Measurements from ENCODE around the gene MACROD1. TPM values are rescaled to one million over a fixed set of nuclear protein-coding genes. Genes with fewer than 3 reads are reported as not detected.
"Not testable (repeated sequence)": the region's sequence is repeated elsewhere in the genome, so short reads cannot be mapped to it uniquely, and the experiment has no call there.

The MACROD1 gene
- total RNA-seq, 5 donors from 2014 or later (not counting 1 experiment from before 2014, with no cell fraction given): 6.0 to 14.8 (median 10.4) TPM

DNA sequence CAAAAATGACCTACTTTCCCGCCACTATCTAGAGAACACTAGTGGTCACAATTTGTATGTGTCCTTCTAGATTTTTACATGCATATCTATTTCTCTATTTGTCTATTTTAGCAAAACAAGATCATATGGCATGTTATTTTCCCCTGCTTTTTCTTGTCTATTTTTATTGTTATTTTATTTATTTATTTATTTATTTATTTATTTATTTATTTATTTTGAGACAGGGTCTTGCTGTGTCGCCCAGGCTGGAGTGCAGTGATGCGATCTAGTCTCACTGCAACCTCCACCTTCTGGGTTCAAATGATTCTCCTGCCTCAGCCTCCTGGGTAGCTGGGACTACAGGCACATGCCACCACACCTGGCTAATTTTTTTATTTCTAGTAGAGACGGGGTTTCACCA lies 202.0 kb downstream of the MACROD1 start:
- WGBS (ENCODE audit: insufficient coverage): 100% methylated on average over 3 of the region's 4 CpGs
- H3K4me3 Mint-ChIP-seq; CTCF ChIA-PET; H3K27ac Mint-ChIP-seq; H3K36me3 ChIP-seq (ENCODE audit: control insufficient read depth in 2 of 2, extremely low read depth in 1 of 2, insufficient read depth in 1 of 2, low read length in 1 of 2); H3K27me3 Mint-ChIP-seq; H3K27ac ChIP-seq (ENCODE audit: low read length); H3K36me3 Mint-ChIP-seq; H3K9me3 Mint-ChIP-seq; POLR2A ChIA-PET; DNase-seq; ATAC-seq (replicated peaks in 1 of 4); H3K4me3 ChIP-seq (ENCODE audit: control insufficient read depth in 1 of 2, extremely low read depth in 1 of 2, low read length in 1 of 2); H3K9me3 ChIP-seq; H3K27me3 ChIP-seq (replicated peaks in 1 of 2; ENCODE audit: control insufficient read depth in 2 of 2, extremely low read depth in 1 of 2, insufficient read depth in 2 of 2, low read length in 1 of 2): not testable (repeated sequence)
- H3K4me1 ChIP-seq (ENCODE audit: control insufficient read depth in 1 of 2, extremely low read depth in 1 of 2, insufficient read depth in 2 of 2, low read length in 2 of 2): peaks cover 2 to 24% of the 10 kb centered on the region in 2 experiments
- H3K4me1 Mint-ChIP-seq: peaks cover 10 to 16% (median 16%) of the 10 kb centered on the region in 3 donors

DNA sequence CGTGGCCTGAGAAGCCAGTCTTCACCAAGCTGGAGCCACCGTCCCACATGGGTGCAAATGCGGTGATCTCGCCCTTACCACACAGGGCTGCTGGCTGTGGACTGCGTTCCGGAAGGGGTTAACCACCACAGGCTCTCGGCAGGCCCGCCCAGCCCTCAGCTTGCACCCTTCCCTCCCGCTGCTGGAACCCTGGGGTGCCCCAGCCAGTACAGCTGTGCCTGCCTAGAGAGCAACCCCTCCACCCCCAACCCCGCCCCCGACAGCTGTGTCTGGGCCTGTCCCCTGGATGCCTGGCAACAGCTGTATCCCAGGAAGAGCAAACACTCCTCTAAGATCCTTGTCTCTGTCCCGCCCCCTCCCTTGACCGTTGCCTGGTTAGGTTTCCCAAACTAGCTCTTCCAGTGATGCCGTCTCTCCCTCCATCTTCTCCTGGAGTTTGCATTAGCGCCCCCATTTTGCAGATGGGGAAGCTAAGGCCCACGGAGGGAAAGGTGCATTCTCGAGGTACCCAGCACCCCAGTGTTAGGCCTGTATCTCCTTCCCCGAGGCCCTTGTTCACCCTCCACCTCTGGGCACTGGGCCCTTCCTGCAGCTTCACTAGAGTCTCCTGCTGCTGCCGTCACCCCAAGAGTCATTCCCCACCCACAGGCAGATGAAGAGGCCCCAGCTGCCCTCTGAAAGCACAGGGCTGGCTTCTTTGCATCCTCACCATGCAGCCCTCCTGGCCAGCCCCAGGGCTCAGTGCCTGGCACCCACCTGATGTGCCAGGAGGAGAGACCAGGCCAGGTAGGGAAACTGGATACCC lies 204.1 kb downstream of the MACROD1 start:
- WGBS (ENCODE audit: insufficient coverage): 39% methylated on average over 17 of the region's 19 CpGs
- ATAC-seq (replicated peaks in 1 of 4) (peak; percentile 43 to 78 (median 50)), DNase-seq (peak in 13 of 35 experiments; percentile 8 to 39 (median 23))
- H3K27ac ChIP-seq (ENCODE audit: low read length): no peak overlapping the region
- no peaks in the 10 kb centered on the region for H3K27me3 ChIP-seq (replicated peaks in 1 of 2; ENCODE audit: control insufficient read depth in 2 of 2, extremely low read depth in 1 of 2, insufficient read depth in 2 of 2, low read length in 1 of 2)
- no peaks in the 10 kb centered on the region for H3K9me3 ChIP-seq
- peaks cover 2 to 30% of the 10 kb centered on the region in 2 experiments for H3K4me1 ChIP-seq (ENCODE audit: control insufficient read depth in 1 of 2, extremely low read depth in 1 of 2, insufficient read depth in 2 of 2, low read length in 2 of 2)
- ChIA-PET CTCF (interaction anchor here in 1 of 2 donors (1.0 kb wide), 1 partner anchor 123 kb away, joined by 3 read pairs; the partner anchor contains the start of gene MARK2), POLR2A (no interaction called here)
- peaks cover 0 to 2% of the 10 kb centered on the region in 2 donors for H3K36me3 ChIP-seq (ENCODE audit: control insufficient read depth in 2 of 2, extremely low read depth in 1 of 2, insufficient read depth in 1 of 2, low read length in 1 of 2)
- Mint-ChIP-seq H3K9me3 (no peaks in the 10 kb centered on the region), H3K4me1 (peaks cover 10 to 20% (median 18%) of the 10 kb centered on the region in 3 donors), H3K27me3 (no peaks in the 10 kb centered on the region), H3K27ac (no peak overlapping the region), H3K4me3 (peak overlapping the region in 2 of 3 donors; percentile 21 to 24), H3K36me3 (no peaks in the 10 kb centered on the region)
- H3K4me3 ChIP-seq (ENCODE audit: control insufficient read depth in 1 of 2, extremely low read depth in 1 of 2, low read length in 1 of 2): no peak overlapping the region

DNA sequence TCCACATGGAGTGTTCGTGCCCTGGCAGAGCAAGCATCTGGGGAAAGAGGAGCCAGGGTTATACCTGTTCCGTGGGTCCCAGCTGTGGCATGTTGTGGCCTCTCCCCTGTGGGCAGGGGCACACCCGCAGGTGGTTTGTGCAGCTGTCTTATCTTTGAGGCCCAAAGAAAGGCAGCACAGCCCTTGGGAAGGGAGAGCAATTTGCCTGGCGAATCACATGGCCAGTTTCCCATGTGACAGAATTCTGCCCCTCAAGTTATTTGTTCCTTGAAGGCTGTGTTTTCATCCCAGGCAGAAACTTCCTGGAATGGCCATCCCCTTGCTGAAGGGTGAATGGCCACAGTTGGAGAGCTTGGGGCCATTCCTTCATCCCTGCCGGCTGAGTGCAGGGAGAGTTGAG lies 207.9 kb downstream of the MACROD1 start:
- peaks cover 12 to 30% of the 10 kb centered on the region in 2 donors for H3K36me3 ChIP-seq (ENCODE audit: control insufficient read depth in 2 of 2, extremely low read depth in 1 of 2, insufficient read depth in 1 of 2, low read length in 1 of 2)
- peaks cover 2 to 44% of the 10 kb centered on the region in 2 experiments for H3K4me1 ChIP-seq (ENCODE audit: control insufficient read depth in 1 of 2, extremely low read depth in 1 of 2, insufficient read depth in 2 of 2, low read length in 2 of 2)
- Mint-ChIP-seq H3K4me1 (peaks cover 13 to 23% (median 20%) of the 10 kb centered on the region in 3 donors), H3K27ac (no peak overlapping the region), H3K27me3 (no peaks in the 10 kb centered on the region), H3K9me3 (no peaks in the 10 kb centered on the region), H3K4me3 (no peak overlapping the region), H3K36me3 (peaks cover 17% of the 10 kb centered on the region)
- H3K4me3 ChIP-seq (ENCODE audit: control insufficient read depth in 1 of 2, extremely low read depth in 1 of 2, low read length in 1 of 2): no peak overlapping the region
- no peaks in the 10 kb centered on the region for H3K27me3 ChIP-seq (replicated peaks in 1 of 2; ENCODE audit: control insufficient read depth in 2 of 2, extremely low read depth in 1 of 2, insufficient read depth in 2 of 2, low read length in 1 of 2)
- no peaks in the 10 kb centered on the region for H3K9me3 ChIP-seq
- no peak for ATAC-seq (replicated peaks in 1 of 4)
- no peak for DNase-seq
- ChIA-PET CTCF (interaction anchor here in 1 of 2 donors (0.7 to 1.4 kb wide), 2 partner anchors 10 to 12 kb away, joined by 3 read pairs; no protein-coding TSS in a partner anchor), POLR2A (no interaction called here)
- no peak overlapping the region for H3K27ac ChIP-seq (ENCODE audit: low read length)
- WGBS (ENCODE audit: insufficient coverage): 75% methylated on average over 4 of the region's 5 CpGs

- ChIA-PET POLR2A (interaction anchor here in 1 of 2 donors (0.5 kb wide), 1 partner anchor 78 kb away, joined by 7 read pairs; no protein-coding TSS in a partner anchor), CTCF (interaction anchor here in 1 of 2 donors (0.7 kb wide), 1 partner anchor 115 kb away, joined by 6 read pairs; no protein-coding TSS in a partner anchor)
- Histone ChIP-seq H3K9me3 (no peaks in the 10 kb centered on the region), H3K4me1 (ENCODE audit: control insufficient read depth in 1 of 2, extremely low read depth in 1 of 2, insufficient read depth in 2 of 2, low read length in 2 of 2) (peaks cover 8 to 38% of the 10 kb centered on the region in 2 experiments), H3K27ac (ENCODE audit: low read length) (peak overlapping the region; percentile 53), H3K27me3 (replicated peaks in 1 of 2; ENCODE audit: control insufficient read depth in 2 of 2, extremely low read depth in 1 of 2, insufficient read depth in 2 of 2, low read length in 1 of 2) (no peaks in the 10 kb centered on the region), H3K36me3 (ENCODE audit: control insufficient read depth in 2 of 2, extremely low read depth in 1 of 2, insufficient read depth in 1 of 2, low read length in 1 of 2) (peaks cover 16 to 30% of the 10 kb centered on the region in 2 donors), H3K4me3 (ENCODE audit: control insufficient read depth in 1 of 2, extremely low read depth in 1 of 2, low read length in 1 of 2) (no peak overlapping the region)
- ATAC-seq (replicated peaks in 1 of 4): no peak
- WGBS (ENCODE audit: insufficient coverage): no CpG with 5 or more reads among the region's 4 CpGs
- DNase-seq: no peak
- peak overlapping the region in 1 of 3 donors; percentile 53 for H3K4me3 Mint-ChIP-seq
- peaks cover 24% of the 10 kb centered on the region for H3K36me3 Mint-ChIP-seq
- H3K27ac Mint-ChIP-seq: peak overlapping the region; percentile 80 to 89
- no peaks in the 10 kb centered on the region for H3K27me3 Mint-ChIP-seq
- H3K4me1 Mint-ChIP-seq: peaks cover 21 to 26% (median 23%) of the 10 kb centered on the region in 3 donors
- no peaks in the 10 kb centered on the region for H3K9me3 Mint-ChIP-seq
Measured at GRCh38 chr11:63952570-63952969, 213.3 kb downstream of the MACROD1 start.

GRCh38 chr11:63951779-63952536 lies 214.0 kb downstream of the MACROD1 start:
- ATAC-seq (replicated peaks in 1 of 4) (peak; percentile 71 to 91 (median 84)), DNase-seq (peak in 23 of 35 experiments; percentile 10 to 53 (median 26))
- H3K4me3 Mint-ChIP-seq: peak overlapping the region; percentile 14 to 53 (median 22)
- peaks cover 24% of the 10 kb centered on the region for H3K36me3 Mint-ChIP-seq
- CTCF ChIA-PET: interaction anchor here in 1 of 2 donors (0.7 kb wide), 1 partner anchor 115 kb away, joined by 6 read pairs; no protein-coding TSS in a partner anchor
- POLR2A ChIA-PET: interaction anchor here in 1 of 2 donors (0.6 kb wide), 1 partner anchor 1241 kb away, joined by 3 read pairs; no protein-coding TSS in a partner anchor
- WGBS (ENCODE audit: insufficient coverage): 44% methylated on average over 17 of the region's 20 CpGs
- no peaks in the 10 kb centered on the region for H3K9me3 Mint-ChIP-seq
- peak overlapping the region; percentile 53 for H3K27ac ChIP-seq (ENCODE audit: low read length)
- H3K27me3 ChIP-seq (replicated peaks in 1 of 2; ENCODE audit: control insufficient read depth in 2 of 2, extremely low read depth in 1 of 2, insufficient read depth in 2 of 2, low read length in 1 of 2): no peaks in the 10 kb centered on the region
- peaks cover 20 to 26% (median 23%) of the 10 kb centered on the region in 3 donors for H3K4me1 Mint-ChIP-seq
- H3K36me3 ChIP-seq (ENCODE audit: control insufficient read depth in 2 of 2, extremely low read depth in 1 of 2, insufficient read depth in 1 of 2, low read length in 1 of 2): peaks cover 16 to 29% of the 10 kb centered on the region in 2 donors
- no peak overlapping the region for H3K4me3 ChIP-seq (ENCODE audit: control insufficient read depth in 1 of 2, extremely low read depth in 1 of 2, low read length in 1 of 2)
- H3K9me3 ChIP-seq: no peaks in the 10 kb centered on the region
- no peaks in the 10 kb centered on the region for H3K27me3 Mint-ChIP-seq
- H3K27ac Mint-ChIP-seq: peak overlapping the region; percentile 80 to 89
- H3K4me1 ChIP-seq (ENCODE audit: control insufficient read depth in 1 of 2, extremely low read depth in 1 of 2, insufficient read depth in 2 of 2, low read length in 2 of 2): peaks cover 8 to 38% of the 10 kb centered on the region in 2 experiments
